GM21360 (cell line): ENCODE results near the gene TNFRSF14.
"Not testable (repeated sequence)": the region's sequence is repeated elsewhere in the genome, so short reads cannot be mapped to it uniquely, and the experiment has no call there.

Experiments used
- ATAC-seq: cut with Tn5 transposase; IDR thresholded peaks from one replicate; pipeline ENCODE4 v1.9.1; 2021; ENCODE audit warnings: mild to moderate bottlenecking, moderate library complexity; ENCODE audit not compliant: unreplicated experiment

The TNFRSF14 gene

DNA sequence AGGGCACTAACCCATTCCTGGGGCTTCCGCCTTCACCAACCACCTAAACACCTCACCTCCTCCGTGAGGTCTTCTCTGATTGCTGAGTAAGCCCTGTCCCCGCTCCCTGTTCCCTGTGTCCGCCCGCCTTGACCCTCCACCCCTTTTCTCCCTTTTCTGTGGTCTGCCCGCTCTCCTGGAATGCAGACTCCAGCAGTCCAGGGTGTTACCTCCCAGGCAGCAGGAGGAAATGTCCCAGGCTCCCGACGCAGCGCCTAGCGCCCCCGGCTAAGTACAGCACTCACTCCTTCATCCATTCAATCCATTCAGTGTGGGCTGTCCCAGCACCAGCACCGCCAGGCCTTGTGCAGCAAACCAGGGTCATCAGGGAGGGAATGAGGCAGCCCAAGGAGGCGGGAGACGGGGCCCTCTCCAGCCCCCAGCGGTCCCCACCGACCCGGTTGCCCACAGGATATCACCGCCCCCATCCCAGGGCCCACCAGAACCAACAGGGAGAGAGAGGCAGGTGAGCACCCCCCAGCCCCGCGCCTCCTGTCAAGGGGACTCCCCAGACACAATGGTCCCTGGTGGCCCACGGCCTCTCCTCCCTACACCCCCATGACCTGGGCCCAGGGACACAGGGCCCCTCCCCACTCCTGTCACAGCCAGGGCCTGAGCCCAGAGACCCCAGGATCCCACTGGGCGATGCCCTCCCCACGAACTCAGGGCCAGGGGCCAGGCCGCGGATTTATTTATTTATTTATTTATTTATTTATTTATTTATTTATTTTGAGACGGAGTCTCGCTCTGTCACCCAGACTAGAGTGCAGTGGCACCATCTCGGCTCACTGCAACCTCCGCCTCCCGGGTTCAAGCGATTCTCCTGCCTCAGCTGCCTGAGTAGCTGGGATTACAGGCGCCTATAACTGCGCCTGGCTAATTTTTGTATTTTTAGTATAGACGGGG, 10.2 kb downstream of the TNFRSF14 start:
- ATAC-seq, result no peak

DNA sequence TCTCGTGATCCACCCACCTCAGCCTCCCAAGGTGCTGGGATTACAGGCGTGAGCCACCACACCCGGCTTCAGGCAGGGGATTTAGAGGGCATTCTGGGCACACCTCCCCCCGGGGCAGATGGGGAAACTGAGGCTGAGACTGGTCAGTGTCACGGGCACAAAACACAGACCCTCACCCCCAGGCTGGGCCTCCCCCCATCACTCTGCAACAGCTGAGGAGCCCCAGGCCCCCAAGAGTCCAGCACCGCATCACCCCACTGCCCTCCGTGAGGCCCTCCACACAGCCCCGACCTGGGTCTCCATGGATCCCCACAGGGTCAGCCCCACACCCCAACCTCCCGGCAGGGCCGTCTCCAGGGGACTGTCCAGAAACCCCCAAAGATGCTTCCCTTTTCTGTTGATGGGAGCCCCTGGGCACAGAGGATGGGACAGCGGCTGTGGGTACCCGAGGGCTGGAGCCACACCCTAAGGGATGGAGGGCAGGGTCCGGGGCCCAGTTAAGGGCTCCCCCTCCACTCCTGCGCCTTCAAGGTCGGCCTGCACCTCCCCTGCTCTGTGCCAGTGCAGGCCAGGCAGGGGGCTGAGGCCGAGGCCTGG, 11.0 kb downstream of the TNFRSF14 start:
- no peak for ATAC-seq

DNA sequence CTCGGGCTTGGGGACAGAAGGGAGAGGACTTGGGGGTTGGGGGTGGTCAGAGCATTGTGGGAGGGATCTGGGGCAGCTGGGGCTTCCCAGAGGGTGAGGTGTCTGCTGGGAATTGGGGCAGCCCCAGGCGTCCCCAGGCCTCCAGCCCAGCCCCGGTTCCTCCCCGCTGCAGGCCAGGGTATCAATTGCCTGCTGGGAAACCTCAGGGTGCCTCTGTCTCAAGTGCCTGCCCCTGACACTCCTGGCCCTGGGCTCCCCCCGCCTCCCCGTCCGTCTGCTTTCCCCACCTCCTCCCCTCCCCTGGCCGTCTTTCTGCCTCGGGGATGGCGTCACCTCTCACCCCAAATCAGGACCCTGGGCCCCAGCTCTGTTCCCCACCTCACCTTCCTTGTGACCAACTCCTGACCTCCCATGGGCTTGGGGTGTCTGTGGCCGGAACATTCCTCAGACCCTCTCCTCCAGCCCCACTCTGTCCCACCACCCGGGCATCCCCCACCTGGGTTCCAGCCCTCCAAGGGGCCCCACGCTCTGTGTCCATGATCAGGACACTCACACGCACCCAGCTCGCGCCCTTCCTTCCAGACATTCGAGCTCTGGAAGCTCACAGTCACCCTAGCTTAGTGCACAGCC, 12.1 kb downstream of the TNFRSF14 start:
- not testable (repeated sequence) for ATAC-seq

DNA sequence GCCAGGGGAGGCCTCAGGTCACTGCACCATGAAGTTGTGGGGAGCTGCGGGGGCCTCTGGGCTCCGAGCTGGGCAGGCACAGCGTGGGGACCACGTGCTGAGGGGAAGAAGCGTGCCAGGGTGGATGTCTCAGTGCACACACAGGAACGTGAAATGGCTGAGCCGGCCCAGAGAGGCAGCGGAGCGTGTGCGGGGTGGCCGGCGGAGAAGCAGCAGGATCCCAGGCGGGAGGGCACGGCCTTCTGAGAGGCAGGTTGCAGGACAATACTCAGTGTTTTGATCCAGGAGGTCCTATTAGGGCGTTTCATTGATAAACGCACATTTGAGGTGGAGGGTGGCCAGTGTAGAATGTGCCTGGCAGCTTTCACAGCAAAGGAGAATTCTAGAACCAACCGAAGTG, 12.9 kb downstream of the TNFRSF14 start:
- no peak for ATAC-seq

DNA sequence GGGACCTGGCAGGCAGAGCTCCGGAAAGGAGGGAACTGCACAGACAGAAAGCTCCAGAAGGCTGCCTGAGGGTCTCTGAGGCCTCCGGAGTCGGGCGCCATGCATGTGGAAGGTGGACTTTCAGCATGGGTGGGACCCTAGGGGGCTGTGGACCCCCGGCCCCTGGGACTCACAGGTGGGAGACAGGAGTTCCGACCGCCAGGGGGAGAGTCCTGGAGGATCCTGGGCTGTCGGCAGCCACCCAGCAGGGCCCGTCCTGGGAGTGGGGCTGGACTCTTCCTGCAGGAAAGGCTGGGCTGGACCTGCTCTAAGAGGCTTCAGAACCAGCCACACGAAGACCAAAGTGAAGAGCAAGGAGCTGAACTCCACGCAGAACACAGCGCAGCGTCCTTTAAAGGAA, 13.5 kb downstream of the TNFRSF14 start:
- ATAC-seq, result not testable (repeated sequence)

DNA sequence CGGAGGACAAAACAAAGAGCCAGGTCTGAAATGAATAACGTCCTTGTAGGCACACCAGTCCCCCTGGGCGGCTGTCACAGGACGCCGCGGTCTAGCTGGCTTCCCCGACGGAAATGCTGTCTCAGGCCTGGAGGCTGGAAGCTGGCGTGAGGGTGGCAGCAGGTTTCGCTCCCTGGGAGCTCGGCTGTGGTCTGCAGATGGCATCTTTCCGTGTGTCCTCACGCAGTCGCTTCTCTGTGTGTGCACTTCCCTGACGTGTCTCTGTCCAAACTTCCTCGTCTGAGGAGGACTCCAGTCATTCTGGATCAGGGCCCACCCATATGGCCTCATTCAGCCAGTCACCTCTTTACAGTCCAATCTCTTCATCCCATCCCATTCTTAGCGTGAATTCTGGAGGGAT, 14.2 kb downstream of the TNFRSF14 start:
- ATAC-seq, result no peak

DNA sequence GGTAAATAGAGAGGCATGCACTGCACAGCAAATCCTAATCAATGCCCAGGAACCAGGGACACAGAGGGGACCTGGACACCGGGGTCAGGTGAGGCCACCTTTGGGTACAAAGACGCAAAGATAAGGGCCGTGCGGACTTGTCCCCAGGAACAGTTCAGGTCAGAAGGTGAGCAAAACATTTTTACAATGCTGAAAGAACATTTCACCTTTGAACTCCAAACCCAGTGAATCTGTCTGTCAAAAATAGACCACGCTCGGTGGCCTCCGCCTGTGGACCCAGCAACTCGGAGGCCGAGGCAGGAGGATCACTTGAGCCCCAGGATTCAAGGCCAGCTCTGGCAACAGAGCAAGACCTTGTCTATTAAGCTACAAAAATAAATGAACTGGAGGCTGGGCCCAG, 15.2 kb downstream of the TNFRSF14 start:
- ATAC-seq, result no peak

DNA sequence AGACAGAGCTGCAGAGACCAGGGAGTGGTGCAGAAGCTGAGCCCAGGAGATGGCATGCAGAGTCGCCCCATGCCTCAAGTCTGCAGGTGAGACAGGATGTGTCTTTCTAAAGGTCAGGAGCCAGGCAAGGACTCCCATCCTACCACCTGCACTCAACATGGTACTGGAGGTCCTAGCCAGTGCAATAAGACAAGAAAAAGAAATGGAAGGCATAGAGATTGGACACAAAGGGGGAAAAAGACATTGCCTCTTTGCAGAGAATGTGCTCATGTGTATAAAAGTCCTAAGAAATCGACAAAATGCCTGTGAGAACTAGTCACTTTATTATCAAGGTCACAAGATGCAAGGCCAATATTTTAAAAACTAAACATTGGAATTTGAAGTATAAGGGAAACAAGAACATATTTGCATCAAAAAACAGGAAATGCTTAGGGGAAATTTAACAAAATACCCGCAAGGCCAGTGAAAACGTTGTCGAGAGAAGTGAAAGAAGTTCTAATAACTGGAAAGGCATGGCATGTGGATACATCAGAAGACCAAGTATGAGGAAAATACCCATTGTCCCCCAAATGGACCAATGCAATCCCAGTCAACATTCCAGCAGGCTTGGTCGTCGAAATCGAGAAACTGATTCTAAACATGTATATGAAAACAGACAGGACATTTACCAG, 17.2 kb downstream of the TNFRSF14 start:
- no peak for ATAC-seq

DNA sequence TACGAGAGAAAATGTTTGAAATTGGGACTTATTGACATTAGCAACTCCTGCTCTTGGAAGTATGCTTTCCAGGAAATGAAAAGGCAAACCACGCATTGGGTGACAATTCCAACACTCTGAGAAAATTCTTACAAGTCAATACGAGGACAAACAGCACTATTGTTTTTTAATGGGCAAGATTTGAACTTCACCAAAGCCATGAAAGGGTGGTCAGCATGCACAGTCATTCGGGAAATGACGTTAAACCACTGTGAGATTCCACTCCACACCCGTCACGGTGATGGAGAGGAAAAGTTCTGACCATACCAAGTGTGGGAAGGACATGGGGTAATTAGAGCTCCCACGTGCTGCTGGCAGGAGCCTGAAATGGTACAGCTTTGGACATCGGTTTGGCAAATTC, 18.2 kb downstream of the TNFRSF14 start:
- no peak for ATAC-seq

DNA sequence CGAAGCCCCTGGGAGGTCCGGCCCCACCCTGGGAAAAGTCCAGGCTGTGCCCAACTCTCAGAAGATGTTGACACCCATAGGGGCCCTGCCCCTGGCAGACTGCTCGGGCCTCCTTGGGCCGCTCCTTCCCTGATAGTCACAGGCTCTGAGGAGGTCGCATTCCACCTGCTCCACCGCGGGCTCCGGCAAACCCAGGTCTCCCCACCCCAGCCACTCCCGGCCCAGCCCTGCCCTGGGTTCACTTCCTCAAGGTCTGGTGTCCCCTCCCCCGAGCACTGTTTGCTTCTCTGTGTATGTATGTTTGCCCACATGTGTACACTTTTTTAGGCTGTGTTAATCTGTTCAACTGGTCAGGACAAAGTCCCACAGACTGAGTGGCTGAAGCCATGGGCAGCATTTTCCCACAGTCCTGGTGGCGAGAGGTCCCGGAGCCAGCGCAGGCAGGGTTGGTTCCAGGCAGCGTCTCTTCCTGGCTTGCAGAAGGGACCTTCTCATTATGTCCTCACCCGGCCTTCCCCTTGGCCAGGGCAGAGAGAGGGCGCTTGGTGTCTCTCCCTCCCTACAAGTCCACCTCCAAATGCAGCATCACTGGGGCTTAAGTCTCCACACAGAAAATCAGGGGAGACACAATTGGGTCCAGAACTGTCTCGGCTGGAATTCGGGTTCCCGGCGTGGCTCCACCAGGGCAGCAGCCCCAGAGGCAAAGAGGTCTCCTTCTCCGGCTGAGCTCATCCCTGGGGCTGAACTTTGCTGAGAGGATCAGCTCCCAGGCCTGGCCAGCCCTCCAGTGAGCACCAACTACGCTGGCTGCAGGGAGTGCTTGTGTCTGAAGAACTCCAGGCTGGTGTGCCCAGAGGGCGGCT, 19.9 kb downstream of the TNFRSF14 start:
- ATAC-seq, result no peak

DNA sequence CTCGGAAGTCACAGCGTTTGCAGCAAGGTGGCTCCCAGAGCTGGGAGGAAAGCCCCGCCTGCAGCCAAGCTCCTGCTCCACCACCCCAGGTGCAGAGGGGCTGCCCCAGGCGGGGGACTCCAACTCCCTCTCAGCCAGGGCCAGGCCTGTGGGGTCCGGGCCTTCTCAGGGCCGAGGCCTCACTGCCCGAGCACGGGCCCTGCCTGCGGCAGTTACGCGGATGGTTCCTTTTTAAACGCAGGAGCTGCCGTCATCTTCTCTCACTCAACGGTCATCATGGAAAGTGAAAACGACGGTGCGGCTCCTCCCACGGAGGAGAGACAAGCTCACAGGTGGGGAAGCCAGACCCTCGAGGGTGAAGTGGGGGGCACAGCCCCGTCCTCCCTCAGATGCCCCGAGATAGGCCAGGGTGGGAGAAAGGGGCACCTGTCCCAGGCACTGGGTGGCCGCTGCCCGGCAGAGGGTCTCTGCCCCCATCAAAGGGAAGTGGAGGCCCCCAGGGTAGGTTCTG, 21.4 kb downstream of the TNFRSF14 start:
- peak; percentile 43 for ATAC-seq

DNA sequence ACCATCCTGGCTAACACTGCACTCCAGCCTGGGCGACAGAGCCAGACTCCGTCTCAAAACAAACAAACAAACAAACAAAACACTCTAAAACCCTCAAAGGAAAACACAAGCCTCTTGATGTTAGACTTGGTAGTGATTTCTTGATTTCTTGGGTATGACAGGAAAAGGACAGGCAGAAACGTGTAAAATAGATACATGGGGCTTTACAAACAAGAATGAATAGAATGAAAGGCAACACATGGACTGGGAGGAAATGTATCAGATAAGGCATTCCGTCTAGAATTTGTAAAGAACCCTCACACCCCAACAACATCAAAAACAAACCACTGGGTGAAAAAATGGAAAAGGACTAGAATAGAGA, 22.6 kb downstream of the TNFRSF14 start:
- ATAC-seq, result no peak

DNA sequence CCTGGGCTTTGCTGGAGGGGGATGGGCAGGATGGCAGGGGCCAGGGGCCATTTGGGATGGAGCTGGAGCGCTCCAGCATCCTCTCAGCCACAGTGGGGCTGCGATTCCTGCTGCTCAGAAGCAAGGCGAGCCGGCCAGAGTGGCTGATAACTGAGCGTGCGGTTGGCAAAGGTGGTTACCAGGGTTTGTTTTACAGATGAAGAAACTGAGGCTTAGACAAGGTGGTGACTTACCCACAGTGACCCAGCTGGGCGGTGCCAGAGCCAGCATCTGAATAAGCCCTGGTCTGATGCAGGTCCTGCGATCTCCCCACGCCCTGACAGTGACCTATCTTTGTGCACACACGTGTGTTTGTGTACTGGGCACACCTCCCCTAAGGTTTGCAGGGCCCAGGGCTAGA, 24.5 kb downstream of the TNFRSF14 start:
- no peak for ATAC-seq

DNA sequence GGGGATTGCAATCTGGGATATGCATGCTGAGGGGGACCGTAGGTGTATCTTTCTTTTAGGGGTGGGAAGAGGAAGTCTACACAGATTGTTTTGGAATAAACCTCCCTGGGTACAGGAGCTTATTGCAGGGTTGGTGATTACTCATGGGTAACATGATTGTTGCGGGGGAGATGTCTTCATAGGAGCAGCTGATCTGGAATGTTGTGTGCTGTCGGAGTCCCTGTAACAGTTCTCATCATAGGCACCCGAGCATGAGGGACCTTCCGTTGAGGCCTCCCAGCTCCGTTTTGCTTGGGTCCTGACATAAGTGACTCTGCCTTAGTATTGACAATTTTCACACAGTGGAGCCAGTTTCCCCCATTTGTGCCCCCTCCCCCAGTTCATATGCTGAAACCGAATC, 26.2 kb downstream of the TNFRSF14 start:
- ATAC-seq, result no peak

DNA sequence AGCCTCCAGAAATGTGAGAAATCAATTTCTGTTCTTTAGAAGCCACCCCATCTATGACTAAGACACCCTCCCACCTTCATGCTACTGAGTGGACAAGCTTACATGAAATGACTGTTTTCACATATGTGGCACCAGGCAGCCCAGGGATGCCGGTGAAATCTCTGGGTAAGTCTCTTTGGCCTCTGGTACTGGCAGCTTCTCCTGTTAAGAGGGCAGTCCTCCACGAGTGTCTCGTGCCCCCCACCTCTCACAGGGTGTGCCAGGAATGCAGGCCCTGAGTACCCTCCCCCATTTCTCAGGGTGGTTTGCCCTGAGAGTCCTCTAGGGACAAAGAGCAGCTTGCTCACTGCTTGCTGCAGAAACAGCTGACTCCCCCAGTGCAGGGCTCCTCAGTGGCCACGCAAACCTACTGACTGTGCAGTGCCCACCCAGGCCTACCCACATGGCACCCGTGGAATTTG, 27.2 kb downstream of the TNFRSF14 start:
- no peak for ATAC-seq

DNA sequence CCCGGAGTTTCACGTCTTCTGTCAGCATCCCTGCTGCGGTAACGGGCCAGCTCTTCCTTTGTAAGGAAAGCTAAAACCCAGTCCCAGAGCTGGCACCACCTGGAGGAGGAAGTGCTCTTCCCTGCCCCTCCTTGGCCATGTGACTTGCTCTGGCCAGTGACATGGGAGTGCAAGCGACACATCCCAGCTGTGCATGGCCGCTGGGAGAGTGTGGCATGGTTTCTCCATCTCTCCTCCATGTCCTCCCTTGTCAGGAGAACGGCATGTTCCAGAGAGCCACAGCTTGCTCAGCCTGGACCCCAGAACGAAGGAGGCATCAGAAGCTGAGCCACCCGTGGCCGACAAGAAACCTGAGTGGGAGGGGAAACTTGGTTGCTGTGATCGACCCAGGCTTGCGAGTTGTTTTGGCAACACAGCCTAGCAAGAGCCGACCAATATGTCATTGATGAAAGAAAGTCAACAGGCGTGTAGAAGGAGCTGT, 27.7 kb downstream of the TNFRSF14 start:
- no peak for ATAC-seq

DNA sequence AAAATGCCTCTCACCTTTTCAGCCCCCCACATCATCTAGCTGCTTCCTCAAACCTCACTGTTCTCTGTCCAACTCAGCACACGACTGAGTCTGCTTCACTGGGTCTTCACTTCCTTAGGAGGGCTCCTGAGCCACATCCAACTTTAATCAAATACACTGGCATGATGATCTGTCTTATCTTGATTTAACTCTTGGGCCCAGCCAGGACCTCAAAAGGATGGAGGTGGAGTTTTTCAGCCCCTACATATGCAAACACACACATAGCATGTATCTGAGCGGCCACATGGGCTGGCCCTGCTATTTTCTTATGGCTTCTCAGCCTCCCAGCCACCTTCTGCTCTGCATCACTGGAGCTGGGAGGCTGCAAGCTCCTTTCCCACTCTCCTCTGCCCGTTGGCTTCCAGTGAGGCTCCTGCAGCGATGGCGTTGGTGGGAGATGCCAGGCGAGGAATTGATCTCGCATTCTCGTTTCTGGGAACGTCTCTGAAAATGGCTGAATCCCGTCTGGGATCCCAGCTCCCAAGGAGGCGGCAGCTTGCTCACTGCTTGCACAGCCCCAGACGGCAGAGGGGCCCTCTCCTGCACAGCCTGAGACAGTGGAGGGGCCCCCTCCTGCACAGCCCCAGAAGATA, 28.6 kb downstream of the TNFRSF14 start:
- no peak for ATAC-seq

DNA sequence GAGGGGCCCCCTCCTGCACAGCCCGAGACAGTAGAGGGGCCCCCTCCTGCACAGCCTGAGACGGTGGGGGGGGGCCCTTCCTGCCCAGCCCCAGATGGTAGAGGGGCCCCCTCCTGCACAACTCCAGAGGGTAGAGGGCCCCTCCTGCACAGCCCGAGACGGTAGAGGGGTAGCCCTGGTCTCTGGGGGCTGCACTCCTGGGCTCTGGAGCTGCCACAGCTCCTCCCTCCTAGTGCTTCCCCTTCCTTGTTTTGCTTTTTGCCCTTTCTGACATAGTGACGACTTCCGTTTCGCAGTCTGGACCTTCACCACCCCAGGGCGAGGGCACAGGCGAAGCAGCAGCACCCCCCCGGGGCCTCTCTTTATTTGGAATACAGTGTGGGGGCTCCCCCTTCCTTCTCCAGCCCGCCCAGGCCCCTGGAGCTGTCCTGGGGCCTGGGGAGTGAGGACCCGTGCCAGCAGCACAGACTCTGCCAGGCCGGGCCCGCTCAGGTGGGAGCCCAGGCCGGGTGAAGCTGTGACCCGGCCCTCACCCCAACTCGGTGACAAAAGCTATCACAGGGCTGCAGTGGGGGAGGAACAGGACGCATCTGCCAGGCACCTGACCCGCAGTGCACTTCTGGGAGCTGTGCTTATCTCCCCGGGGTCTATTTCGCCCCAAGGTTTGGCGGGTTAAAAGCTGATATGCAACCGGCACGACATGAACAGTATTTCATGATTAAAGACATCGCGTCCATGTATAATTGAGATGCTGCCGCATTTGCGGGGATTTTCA, 29.3 kb downstream of the TNFRSF14 start:
- ATAC-seq, result no peak
